Activated B cell treated with CpG ODN at 0.5 μM for 24 hours (primary cell): Measurements from ENCODE around the gene ZMYND11. TPM values are rescaled to one million over a fixed set of nuclear protein-coding genes. Genes with fewer than 3 reads are reported as not detected.

ENCODE experiments used
- ATAC-seq: fragments of 200-7000 bp; cut with Tn5 transposase; one replicate; pipeline ENCODE4 v1.10.0; 2021; ENCODE audit warnings: low read depth, mild to moderate bottlenecking, moderate library complexity
- CTCF ChIA-PET: fragments of 350-600 bp; sonication (Branson Sonifier 250); formaldehyde crosslinking; loops from one replicate; lab custom pipeline; 2021; ENCODE audit warnings: antibody characterized with exemption; lab: Charles Lee
- POLR2A ChIA-PET: fragments of 350-600 bp; sonication (Branson Sonifier 250); formaldehyde crosslinking; loops from one replicate; lab custom pipeline; 2021; ENCODE audit warnings: antibody characterized with exemption; lab: Charles Lee
- DNase-seq: peaks from one replicate; pipeline ENCODE4 v3.0.0; 2022
- H3K27ac Mint-ChIP-seq: one replicate; pipeline ENCODE4 v1.8.0; 2020; ENCODE audit warnings: mixed read lengths
- H3K27me3 Mint-ChIP-seq: one replicate; pipeline ENCODE4 v1.8.0; 2021; ENCODE audit warnings: mixed read lengths
- H3K36me3 Mint-ChIP-seq: one replicate; pipeline ENCODE4 v1.8.0; 2021; ENCODE audit warnings: low read depth, mixed read lengths
- H3K4me1 Mint-ChIP-seq: one replicate; pipeline ENCODE4 v1.8.0; 2021; ENCODE audit warnings: mixed read lengths
- H3K4me3 Mint-ChIP-seq: one replicate; pipeline ENCODE4 v1.8.0; 2020; ENCODE audit warnings: mild to moderate bottlenecking, mixed read lengths
- H3K9me3 Mint-ChIP-seq: one replicate; pipeline ENCODE4 v1.8.0; 2020; ENCODE audit warnings: mixed read lengths
- CTCF ChIP-seq: fragments of 200-600 bp; IDR thresholded peaks from one replicate; pipeline ENCODE4 v1.8.0; 2022; ENCODE audit warnings: antibody characterized with exemption, mild to moderate bottlenecking
- intact Hi-C: fragments of 100-400 bp; cut with micrococcal nuclease; formaldehyde crosslinking; loops from one replicate; pipeline ENCODE4 v1.15.1; 2024
- total RNA-seq: library from RNA; stranded (reverse); gene quantifications from 2 replicates; pipeline ENCODE4 v1.2.3, GENCODE V29; 2022

Gene ZMYND11
- total RNA-seq, 1 donor from 2014 or later = 25.6 TPM

- Mint-ChIP-seq H3K9me3 (peaks cover 4% of the 10 kb centered on the region), H3K27me3 (no peaks in the 10 kb centered on the region), H3K27ac (no peak overlapping the region), H3K36me3 (peaks cover 43% of the 10 kb centered on the region), H3K4me1 (peaks cover 14% of the 10 kb centered on the region), H3K4me3 (no peak overlapping the region)
- no peak for DNase-seq
- intact Hi-C loops = no loop called here
- no peak for ATAC-seq
- ChIA-PET POLR2A (no interaction called here), CTCF (no interaction called here)
- no peak for TF ChIP-seq CTCF
Measured at GRCh38 chr10:188546-188945, 53.3 kb downstream of the ZMYND11 start.

GRCh38 chr10:190216-190615, 55.0 kb downstream of the ZMYND11 start:
- Mint-ChIP-seq H3K36me3 (peaks cover 38% of the 10 kb centered on the region), H3K9me3 (no peaks in the 10 kb centered on the region), H3K27me3 (no peaks in the 10 kb centered on the region), H3K4me1 (peaks cover 18% of the 10 kb centered on the region), H3K27ac (no peak overlapping the region), H3K4me3 (no peak overlapping the region)
- POLR2A ChIA-PET = no interaction called here
- ATAC-seq (no peak), DNase-seq (no peak)
- no peak for TF ChIP-seq CTCF
- CTCF ChIA-PET = no interaction called here
- intact Hi-C loops = no loop called here

GRCh38 chr10:191703-192518, 56.7 kb downstream of the ZMYND11 start:
- no peak for DNase-seq
- peaks cover 21% of the 10 kb centered on the region for H3K4me1 Mint-ChIP-seq
- ChIA-PET CTCF (no interaction called here), POLR2A (no interaction called here)
- TF ChIP-seq CTCF = no peak
- intact Hi-C loops = no loop called here
- H3K27me3 Mint-ChIP-seq = no peaks in the 10 kb centered on the region
- H3K4me3 Mint-ChIP-seq = no peak overlapping the region
- no peak for ATAC-seq
- no peak overlapping the region for H3K27ac Mint-ChIP-seq
- H3K9me3 Mint-ChIP-seq = no peaks in the 10 kb centered on the region
- H3K36me3 Mint-ChIP-seq = peaks cover 37% of the 10 kb centered on the region

GRCh38 chr10:194281-194680, 59.0 kb downstream of the ZMYND11 start:
- POLR2A ChIA-PET = no interaction called here
- no peak for TF ChIP-seq CTCF
- Mint-ChIP-seq H3K27me3 (no peaks in the 10 kb centered on the region), H3K4me3 (no peak overlapping the region), H3K4me1 (peaks cover 19% of the 10 kb centered on the region), H3K9me3 (no peaks in the 10 kb centered on the region), H3K36me3 (peaks cover 29% of the 10 kb centered on the region), H3K27ac (no peak overlapping the region)
- ATAC-seq (no peak), DNase-seq (no peak)
- CTCF ChIA-PET = no interaction called here
- intact Hi-C loops = no loop called here

- no peaks in the 10 kb centered on the region for H3K27me3 Mint-ChIP-seq
- no peak for DNase-seq
- no peak overlapping the region for H3K27ac Mint-ChIP-seq
- no peak for ATAC-seq
- TF ChIP-seq CTCF = no peak
- H3K36me3 Mint-ChIP-seq = peaks cover 8% of the 10 kb centered on the region
- ChIA-PET POLR2A (no interaction called here), CTCF (no interaction called here)
- H3K9me3 Mint-ChIP-seq = no peaks in the 10 kb centered on the region
- no peak overlapping the region for H3K4me3 Mint-ChIP-seq
- H3K4me1 Mint-ChIP-seq = peaks cover 12% of the 10 kb centered on the region
- intact Hi-C loops = no loop called here
Measured at GRCh38 chr10:200405-200804, 65.2 kb downstream of the ZMYND11 start.
